Neural progenitor cell (in vitro differentiated cells): ENCODE measurements around the gene TMEM190.

ENCODE experiments used
- CTCF ChIP-seq: fragments of 200-600 bp; sonication (generic); IDR thresholded peaks from 2 replicates; pipeline ENCODE4 v1.5.1; 2017; ENCODE audit warnings: antibody characterized with exemption, mild to moderate bottlenecking
- EZH2 ChIP-seq: fragments of 200-600 bp; sonication (generic); IDR thresholded peaks from 2 replicates; pipeline ENCODE4 v1.6.1; 2017; ENCODE audit warnings: antibody characterized with exemption, mild to moderate bottlenecking, moderate library complexity
- EZH2phosphoT487 ChIP-seq: fragments of 200-600 bp; sonication (generic); IDR thresholded peaks from 2 replicates; pipeline ENCODE4 v1.6.1; 2017; ENCODE audit warnings: antibody characterized with exemption

- TF ChIP-seq CTCF (no peak), EZH2 (peak; percentile 66), EZH2phosphoT487 (peak; percentile 80)
Measured at GRCh38 chr19:55354698-55355212, 21.9 kb upstream of the TMEM190 start, which contains the start of gene COX6B2.
